HG02973 (cell line): Measurements from ENCODE around the gene MRM2.
A peak's percentile ranks its signal among the peaks of the same experiment; 100 is the strongest.
"Not testable (repeated sequence)": the region's sequence is repeated elsewhere in the genome, so short reads cannot be mapped to it uniquely, and the experiment has no call there.

Experiments used
- ATAC-seq: cut with Tn5 transposase; IDR thresholded peaks from one replicate; pipeline ENCODE4 v1.9.1; 2021; ENCODE audit warnings: moderate library complexity; ENCODE audit not compliant: unreplicated experiment

MRM2 gene

DNA sequence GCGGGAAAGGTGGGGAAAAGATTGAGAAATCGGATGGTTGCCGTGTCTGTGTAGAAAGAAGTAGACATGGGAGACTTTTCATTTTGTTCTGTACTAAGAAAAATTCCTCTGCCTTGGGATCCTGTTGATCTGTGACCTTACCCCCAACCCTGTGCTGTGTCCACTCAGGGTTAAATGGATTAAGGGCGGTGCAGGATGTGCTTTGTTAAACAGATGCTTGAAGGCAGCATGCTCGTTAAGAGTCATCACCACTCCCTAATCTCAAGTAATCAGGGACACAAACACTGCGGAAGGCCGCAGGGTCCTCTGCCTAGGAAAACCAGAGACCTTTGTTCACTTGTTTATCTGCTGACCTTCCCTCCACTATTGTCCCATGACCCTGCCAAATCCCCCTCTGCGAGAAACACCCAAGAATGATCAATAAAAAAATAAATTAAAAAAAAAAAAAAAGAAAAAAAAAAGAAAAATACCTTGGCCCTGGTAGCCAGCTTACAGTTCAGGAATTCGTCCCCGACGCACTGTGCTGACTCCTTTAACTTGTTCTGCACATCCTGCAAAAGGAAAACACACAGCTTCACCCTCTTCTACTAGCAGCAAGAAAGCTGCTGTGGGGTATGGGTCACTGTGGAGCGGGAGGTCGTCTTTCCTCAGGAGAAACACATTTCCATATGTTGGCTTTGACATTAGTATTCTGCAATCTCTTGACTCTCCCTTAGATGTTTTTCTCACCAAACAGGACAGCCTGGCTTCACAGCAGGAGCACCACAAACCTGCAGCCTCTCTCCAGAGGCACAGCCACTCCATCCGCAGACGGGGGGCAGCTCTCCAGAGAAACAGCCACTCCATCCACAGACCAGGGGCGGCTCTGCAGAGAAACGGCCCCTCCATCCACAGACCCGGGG, 27.3 kb upstream of the MRM2 start:
- not testable (repeated sequence) for ATAC-seq

DNA sequence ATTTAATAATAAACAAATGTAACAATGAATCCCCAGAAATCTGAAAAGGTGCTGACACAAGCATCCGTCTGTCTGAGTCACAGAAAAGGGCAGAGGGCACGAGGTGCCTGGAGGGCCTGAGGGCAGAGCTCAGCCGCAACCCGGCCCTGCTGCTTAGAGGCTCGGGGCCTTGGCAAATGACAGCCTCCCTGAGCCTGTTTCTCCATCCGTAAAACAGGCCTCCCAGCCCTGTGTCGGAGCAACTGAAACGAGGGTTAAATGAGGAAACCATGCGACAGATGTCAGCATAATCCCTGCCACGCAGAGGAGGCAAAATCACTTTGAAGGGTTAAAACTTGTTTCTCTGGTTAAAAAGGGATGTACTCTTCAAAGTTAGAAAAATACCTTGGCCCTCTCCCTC, 24.9 kb upstream of the MRM2 start:
- ATAC-seq = no peak

DNA sequence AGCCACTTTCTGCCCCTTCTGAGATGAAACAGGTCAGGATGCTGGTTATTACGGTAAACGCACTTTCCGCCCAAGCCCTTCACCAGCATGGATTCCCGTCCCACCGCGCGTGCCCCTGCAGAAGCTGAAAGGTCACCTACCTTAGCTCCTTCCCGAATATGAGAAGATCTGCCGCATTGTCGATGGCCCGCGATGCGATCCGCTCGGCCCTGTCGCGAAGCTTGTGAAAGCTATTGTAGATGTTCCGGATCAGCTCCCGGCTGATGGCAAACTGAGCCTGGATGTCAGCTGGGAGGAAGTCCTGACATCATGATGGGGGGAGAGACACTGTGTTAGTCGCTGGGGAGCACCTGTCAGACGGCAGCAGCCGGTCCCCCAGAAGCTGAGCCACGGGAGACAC, 22.2 kb upstream of the MRM2 start:
- ATAC-seq = no peak

DNA sequence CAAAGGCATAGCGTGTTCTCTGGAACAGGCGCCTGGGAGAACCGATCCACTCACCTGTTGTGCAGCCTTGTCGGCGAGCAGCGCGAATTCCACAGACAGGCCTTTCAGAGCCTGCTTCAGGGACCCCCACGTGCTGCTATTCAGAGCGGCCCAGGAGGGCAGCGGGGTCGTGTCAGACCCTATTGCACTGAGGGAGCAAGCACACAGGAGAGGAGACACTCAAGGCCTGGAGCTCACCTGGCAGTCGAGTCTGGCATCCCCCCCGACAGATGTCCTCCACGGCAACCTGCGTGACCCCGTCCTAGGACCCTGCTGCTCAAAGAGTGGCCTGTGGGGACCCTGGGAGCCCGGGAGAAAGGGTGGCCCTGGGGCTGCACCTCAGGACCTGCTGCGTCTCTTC, 21.2 kb upstream of the MRM2 start:
- no peak for ATAC-seq

DNA sequence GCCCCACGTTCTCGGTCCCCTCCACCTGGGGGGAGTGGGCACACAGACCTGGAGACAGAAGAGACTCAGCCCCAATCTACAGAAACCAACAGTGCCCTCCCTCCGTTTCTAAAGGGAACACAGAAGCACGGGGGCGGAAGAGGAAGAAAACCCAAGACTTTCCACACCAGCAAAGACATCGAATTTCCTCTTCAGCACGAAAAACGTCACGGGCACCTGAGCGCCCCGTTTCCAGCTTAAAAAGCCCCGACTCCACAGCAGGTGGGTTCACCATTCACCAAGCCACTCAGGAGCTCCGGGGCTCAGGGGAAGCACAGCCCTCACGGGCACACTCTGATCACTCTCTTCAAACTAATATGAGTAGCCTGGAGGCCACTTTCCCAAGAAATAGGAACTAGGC, 19.6 kb upstream of the MRM2 start:
- ATAC-seq = no peak

DNA sequence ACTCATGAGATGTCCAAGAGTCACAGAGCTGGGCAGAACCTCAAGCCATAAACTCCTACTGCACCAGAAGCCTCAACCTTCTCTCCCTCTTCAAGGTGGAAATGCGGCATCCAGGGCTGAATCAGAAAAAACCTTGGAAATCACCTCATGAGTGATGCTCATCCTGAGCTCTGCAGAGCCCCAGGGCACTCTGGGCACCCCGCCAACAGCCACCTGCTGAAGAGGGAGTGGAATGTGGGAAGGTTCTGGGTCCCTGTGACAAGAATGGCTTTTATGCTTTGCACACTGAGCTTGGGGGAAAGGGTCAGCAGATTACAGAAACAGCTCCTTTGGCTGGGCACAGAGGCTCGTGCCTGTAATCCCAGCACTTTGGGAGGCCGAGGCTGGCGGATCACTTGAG, 18.8 kb upstream of the MRM2 start:
- no peak for ATAC-seq

DNA sequence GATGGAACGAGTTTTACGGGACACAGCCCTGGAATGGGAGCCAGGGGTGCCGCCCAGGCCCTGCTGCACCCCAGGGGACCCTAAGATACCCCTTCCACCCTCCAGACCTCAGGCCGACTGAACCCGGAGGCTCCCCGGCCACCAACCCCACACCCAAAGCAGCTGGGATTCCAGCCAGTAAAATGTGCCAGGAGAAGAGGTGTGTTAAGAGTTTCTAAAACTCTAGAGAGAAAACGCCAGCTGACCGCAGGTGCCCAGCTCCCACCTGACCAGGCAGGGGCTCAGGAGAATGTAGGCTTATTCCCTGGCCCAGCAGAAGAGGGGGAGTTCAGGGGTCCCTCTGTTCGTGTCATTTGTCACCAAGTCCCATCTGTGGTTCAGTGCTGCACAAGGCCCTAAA, 17.5 kb upstream of the MRM2 start:
- no peak for ATAC-seq

DNA sequence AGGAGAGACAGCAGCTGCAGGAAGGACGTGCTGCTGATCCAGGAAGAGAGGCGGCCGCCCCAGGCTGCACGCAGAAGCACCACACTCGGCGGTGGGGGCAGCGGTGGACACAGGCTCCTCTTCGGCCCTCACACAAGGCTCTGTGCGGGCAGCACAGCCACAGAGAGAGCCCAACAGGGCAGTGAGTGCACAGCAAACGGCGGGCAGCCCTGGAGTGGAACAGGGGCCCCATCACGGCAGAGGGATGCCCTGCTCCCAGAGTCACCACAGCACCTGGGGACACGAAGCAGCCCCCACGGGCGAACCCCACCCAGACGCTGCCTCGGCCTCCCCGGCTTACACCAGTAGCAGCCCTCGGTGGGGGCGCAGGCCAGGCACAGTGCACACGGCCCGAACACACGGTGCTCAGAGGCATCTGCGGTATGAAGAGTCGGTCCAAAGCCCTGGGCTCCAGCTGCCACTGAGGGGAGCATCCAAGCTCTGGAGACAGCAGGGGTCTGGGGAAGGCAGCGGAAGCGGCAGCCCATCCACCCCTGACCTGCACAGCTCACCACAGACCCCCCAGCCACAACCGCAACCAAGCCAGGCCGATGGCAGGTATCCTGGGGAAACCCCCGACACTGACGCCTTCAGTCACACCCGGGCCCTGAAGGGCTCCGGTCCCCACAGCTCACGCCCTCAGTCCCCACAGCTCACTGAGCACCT, 16.8 kb upstream of the MRM2 start:
- ATAC-seq = peak; percentile 56

DNA sequence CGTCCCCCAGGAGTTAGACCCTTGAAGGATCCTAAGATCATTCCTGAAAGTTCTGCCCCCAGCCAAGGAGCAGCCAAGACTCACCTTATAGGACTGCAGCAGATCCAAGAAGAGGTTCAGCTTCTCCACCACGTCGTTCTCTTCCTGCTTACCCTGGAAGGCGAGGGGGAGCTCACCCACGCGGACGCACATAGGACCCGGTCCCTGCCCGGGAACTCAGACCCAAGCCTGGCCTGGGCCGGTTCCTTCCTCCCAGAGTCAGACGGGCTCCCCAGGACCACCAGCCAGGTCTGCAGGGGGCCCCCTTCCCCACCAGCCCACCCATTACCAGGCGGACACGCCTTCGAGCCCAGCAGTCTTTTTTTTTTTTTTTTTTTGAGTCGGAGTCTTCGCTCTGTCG, 15.6 kb upstream of the MRM2 start:
- ATAC-seq = no peak

DNA sequence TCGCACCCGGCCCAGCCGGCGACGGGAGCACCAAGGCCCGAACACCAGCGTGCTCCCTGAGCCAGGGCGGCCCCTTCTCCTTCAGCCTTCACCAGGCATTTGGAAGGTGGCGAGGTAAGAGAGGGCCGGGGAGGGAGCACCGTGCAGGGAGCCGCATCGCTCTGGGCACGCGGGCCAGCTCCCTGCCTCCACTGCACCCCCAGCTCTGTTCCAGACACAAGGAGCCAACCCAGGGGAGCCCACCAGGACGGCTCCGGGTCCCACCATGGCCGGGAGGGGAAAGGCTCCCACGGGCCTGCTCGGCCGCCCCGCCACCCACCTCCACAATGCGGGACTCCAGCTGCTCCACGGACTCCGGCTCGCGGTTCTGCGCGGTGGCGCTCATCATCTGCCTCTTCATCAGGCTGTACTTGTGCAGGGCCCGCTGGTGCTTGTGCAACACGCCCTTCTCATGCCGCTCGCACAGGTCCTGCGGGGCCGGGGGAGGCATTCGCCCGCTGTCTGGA, 15.1 kb upstream of the MRM2 start:
- ATAC-seq = no peak

DNA sequence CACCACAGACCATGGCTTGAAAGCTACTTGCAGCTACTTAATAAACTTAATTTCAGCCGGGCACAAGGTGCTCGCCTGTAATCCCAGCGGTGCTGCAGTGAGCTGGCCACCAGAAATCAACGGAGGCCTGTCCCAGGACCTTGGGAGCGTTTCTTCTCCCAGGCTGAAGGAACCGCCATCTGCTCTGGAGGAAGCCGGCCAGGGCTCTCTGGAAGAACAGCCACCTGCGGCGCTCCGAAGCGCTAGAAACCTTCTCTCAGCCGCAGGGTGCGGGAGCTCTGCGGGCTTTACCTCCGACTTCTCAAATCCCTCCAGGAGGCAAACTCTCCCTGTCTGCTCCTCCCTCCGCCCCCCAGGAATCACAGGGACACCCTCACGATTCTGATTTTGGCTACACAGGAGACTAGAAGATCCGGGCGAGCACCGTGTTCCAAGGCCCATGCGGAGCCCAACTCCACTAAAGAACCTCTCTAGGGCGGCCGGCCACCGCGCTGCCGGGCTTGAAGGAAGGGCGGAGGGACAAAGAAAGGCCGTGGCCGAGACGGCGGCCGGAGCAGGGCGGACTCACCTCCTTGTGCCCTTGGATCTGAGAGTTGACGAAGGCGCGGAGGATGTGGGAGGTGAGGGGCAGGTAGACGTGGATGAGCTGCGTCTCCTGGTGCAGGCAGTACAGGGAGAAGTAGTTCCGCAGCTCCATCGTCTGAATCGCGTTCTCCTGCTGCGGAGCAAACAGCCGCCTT, 14.5 kb upstream of the MRM2 start:
- ATAC-seq = no peak

DNA sequence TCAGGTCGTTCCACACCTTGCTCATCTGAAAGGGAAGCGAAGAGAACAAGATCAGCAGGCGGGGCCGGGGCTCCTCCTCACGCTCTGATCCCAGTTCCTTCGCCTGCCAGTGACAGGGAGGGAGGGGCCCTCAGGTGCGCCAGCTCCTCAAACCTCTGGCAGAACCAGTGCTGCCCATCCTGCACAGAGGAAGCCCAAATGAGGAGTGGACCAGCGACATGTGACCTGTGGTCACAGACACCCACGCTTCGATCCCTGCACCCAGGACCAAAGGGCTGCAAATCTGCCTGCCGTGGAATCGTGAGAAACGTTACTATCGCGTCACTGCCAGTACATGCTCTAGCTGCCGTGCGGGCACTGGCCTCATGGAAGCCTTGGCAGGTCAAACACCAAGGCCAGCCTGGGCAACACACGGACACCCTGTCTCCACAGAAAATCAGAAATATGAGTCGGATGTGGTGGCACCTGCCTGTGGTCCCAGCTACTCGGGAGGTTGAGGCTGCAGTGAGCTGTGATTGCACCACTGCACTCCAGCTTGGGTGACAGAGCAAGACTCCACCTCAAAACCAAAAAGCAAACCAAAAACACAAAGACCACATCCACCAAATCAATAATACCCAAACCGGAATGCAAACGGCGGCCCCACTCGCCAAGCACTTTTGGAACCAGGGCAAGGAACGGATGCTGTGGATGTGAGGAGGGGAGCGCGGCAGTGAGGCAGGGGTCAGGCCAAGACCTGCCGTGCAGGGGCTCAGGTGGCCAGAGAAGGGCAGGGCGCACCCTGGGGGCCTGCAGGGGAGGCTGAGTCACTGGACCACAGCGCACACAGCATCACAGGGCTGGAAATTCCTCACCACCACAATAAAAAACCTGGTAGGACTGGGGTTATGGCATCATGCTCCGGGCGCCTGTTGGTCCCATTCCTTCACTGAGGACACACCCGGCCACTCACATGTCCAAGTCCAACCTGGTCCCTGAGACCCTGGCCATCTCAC, 13.4 kb upstream of the MRM2 start:
- no peak for ATAC-seq

DNA sequence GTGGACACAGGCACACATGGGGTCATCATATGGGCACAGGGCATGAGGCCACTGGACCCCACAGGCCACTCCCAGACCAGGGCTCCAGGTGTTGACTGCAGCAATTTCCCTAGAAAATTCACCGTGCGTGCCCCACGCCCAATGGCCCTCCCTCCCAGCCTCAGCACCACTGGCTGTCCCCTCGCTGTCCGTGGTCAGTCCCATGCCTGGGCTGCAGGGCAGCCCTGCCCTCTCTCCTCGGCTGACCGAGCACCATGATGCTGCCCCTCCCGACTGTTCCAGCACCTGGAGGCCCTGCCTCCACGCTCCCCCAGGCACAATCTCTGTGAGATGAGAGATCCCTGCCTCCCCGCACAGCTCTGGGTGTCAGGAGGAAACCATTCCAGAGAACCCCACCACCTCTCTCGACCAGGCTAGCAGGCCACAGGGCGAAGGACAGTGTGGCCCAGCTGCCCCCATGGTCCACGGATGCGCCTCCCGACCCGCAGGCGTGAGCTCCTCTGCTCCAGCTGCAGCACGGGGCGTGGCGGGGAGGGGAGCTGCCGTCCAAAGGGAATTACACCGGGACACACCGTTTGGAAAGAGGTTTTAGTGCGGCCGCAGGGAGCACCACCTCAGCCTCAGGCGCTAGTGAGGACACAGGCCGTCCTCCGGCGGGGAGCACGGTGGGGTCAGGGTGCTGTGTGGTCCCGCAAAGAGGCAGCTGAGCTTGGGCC, 12.6 kb upstream of the MRM2 start:
- no peak for ATAC-seq

DNA sequence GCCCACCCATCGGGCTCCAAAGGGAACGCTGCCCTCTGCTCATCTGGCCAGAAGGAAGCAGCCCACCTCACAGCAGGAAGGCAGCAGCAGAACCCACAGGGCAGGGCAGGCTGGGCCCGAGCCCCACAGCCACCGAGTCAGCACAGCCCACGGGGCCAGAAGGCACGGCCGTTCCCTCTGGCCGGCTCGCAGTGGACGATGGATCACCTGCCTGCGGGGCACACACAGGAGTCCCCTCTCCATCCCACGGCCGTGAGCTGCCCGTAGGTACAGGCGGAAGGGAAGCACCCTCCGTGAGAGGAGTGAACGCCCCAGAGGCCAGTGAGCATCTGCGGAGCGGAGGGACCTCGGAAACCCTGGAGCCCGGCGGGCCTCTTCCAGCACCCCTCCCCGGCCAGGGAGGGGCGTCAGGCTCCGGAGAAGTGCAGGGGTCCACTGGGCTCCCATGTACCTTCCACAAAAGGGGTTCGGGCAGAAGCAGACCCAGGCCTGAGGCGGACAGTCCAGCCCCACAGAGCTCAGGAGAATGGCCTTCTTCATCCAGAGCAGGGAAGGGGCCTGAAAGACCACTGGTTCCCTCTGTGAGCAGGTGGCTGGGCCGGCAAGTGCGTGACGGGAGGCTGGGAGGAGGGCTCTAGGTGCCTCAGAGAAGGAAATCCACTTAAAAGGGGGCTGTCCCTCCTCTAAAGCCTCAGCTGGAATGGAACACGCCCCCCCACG, 11.7 kb upstream of the MRM2 start:
- no peak for ATAC-seq

DNA sequence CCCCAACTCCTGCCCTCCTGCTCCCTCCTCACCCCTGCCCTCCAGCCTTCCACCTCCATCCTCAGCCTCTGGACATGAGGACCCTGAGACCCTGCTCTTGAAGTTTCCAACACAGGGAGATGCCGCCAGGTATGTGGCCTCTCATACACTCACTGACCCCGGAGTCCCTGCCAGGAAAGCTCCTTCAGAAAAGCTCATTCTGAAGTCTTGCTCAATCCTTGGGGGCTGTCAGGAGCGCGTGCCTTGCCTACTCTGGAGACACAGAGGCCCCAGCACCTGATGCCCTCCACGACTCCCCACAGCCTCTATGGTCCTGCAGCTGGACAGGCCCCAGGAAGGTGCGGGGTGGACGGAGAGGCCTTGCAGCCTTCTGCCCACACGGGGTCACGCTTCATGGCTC, 11.0 kb upstream of the MRM2 start:
- ATAC-seq = no peak

DNA sequence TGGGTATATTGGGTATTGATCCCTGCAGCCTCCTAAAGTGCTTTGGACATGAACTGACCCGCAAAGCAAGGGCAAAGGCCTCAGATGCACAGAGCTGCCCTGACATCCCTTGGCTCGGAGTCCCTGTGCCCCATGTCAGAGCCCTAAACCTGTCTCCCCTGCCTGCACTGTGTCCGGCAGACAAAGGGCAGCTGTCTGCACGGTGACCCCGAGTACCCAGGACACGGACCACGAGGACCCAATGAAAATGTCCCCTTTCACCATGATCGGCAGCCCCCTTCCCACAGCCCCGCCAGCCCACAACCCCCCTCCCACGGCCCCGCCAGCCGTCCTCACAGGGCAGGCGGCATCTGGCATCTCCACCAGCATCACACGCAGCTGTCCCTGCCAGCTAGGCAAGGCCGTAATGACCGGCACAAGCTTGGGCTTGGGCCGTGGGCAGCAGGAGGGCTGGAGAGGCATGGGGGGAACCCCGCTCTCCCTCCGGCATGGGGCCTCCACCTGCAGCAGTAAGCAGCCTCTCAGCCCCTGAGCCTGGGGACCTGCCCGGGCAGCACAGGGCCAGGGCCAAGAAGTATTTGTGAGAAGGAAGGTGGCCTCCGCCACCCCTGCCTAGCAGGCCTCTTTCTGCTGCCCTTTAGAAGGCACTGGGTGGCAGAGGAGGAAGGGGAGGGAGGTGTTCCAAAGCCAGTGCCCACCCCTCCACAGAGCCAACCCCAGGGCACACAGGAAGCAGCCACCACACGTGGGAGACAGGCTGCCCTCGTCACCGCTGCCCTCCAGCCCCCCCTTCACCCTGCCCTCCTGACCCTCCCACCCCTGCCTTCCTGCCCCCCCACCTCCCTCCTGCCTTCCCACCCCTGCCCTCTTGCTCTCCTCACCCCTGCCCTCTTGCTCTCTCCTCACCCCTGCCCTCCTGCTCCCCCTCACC, 10.1 kb upstream of the MRM2 start:
- ATAC-seq = no peak

DNA sequence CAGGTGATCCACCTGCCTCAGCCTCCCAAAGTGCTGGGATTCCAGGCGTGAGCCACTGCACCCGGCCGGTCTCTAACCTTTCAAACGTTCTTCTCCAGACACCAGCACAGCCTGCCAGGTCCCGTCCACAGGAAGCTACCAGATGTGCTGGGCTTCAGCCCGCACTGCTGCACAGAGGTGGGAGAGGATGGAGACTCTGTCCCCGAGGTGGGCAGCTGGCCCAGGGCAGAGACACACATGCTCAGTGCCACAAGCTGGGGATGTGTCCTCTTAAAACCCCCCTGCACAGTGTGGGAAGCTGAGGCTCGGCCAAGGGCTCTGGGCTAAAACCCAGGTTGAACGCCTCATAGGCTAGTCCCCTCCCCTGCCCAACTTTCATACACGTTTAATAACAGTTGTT, 9.4 kb upstream of the MRM2 start:
- no peak for ATAC-seq

DNA sequence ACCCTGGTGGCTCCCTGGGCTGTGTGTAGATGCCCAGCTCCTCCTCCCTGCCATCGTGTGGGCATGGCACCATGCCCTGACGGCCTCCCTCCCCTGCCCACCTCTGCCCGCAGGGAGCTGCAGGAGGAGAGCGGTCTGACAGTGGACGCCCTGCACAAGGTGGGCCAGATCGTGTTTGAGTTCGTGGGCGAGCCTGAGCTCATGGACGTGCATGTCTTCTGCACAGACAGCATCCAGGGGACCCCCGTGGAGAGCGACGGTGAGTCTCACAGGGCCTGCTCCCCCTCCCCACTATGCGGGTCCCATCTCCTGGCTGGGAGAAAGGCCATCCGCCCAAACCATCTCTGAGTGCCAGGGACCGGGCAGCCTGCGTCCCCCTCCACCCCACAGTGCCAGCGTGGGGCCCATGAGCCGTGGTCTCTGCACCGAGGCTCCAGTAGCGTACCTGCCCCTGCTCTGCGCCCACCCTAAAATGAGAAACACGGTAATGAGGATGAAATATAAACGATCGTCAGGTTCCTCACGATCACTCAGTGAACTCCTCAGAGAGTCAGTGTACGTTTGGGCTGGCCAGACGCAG, 7.8 kb upstream of the MRM2 start:
- ATAC-seq = no peak
